Activated CD4-positive, alpha-beta memory T cell treated with anti-CD3 and anti-CD28 coated beads for 36 hours (primary cell): Measurements from ENCODE around the gene SETDB1. TPM values are rescaled to one million over a fixed set of nuclear protein-coding genes. Genes with fewer than 3 reads are reported as not detected.
"Not testable (repeated sequence)": the region's sequence is repeated elsewhere in the genome, so short reads cannot be mapped to it uniquely, and the experiment has no call there.

Experiments
- CTCF ChIA-PET: fragments of 350-600 bp; sonication (Branson Sonifier 250); formaldehyde crosslinking; loops from one replicate; lab custom pipeline; 2021; ENCODE audit warnings: antibody characterized with exemption, inconsistent platforms; lab: Charles Lee
- POLR2A ChIA-PET: fragments of 350-600 bp; sonication (Branson Sonifier 250); formaldehyde crosslinking; loops from one replicate; lab custom pipeline; 2021; ENCODE audit warnings: antibody characterized with exemption; lab: Charles Lee
- DNase-seq: peaks from one replicate; pipeline ENCODE4 v3.0.0-alpha.2; 2020
- H3K27ac Mint-ChIP-seq: one replicate; pipeline ENCODE4 v1.8.0; 2021; ENCODE audit warnings: mixed read lengths
- H3K27me3 Mint-ChIP-seq: one replicate; pipeline ENCODE4 v1.8.0; 2021; ENCODE audit warnings: mixed read lengths
- H3K36me3 Mint-ChIP-seq: one replicate; pipeline ENCODE4 v1.8.0; 2021; ENCODE audit warnings: mixed read lengths
- H3K4me1 Mint-ChIP-seq: one replicate; pipeline ENCODE4 v1.8.0; 2021; ENCODE audit warnings: low read depth, mixed read lengths
- H3K4me3 Mint-ChIP-seq: one replicate; pipeline ENCODE4 v1.8.0; 2021; ENCODE audit warnings: mild to moderate bottlenecking, mixed read lengths
- H3K9me3 Mint-ChIP-seq: one replicate; pipeline ENCODE4 v1.8.0; 2021; ENCODE audit warnings: mixed read lengths
- intact Hi-C: fragments of 100-400 bp; cut with micrococcal nuclease; formaldehyde crosslinking; loops from one replicate; pipeline ENCODE4 v1.15.1; 2023
- total RNA-seq, 2 experiments: library from RNA; stranded (reverse); gene quantifications; one replicate each; pipeline ENCODE4 v1.2.3, GENCODE V29; 2021

Gene SETDB1
- 10 to 100 TPM; 42.3 to 50.0 TPM for total RNA-seq

DNA sequence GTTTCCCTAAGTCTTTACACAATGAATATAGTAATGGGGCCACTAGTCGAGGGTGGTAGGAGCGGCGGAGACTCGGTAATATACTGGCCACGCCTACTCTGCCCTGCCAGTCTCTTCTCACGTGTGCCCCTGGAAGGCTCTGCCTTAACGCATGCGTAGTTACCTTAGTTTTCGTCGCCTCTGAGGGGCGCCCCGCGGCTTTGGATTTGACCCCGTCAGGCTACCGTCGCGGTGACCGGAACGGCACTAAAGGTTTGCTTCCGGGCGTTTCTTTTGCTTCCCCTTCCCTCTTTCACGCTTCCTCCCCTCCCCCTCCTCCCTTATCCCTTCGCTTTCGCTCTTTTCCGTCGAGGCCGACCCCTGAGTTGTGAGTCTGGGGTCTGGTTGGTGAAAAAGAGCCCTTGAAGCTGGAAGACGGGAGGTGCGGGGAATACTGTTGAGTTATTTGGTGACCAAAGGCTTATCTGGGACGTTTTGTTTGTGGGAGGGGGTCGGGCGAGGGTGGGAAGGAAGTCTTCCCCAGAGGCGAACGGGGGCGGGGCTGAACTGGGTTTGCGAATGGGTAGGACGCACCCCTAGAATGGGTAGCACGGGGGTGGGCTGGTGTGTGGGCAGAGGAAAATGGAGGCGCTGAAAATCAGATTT lies at the start of gene SETDB1:
TSS of gene SETDB1 (plus strand) at position 267 of the 645 bp plus-strand sequence. CDS start 1,352 bp downstream, outside the sequence.
- POLR2A ChIA-PET: interaction anchor here (0.6 to 1.0 kb wide), 3 partner anchors 40 to 360 kb away, joined by 3 to 4 read pairs (median 4); no protein-coding TSS in a partner anchor
- peaks cover 21% of the 10 kb centered on the region for H3K4me1 Mint-ChIP-seq
- no peaks in the 10 kb centered on the region for H3K9me3 Mint-ChIP-seq
- DNase-seq: peak; percentile 98
- peak within 1 kb of the TSS; percentile 94 for H3K27ac Mint-ChIP-seq
- CTCF ChIA-PET: interaction anchor here (0.6 to 1.7 kb wide), 3 partner anchors 70 to 365 kb away, joined by 3 to 8 read pairs (median 3); no protein-coding TSS in a partner anchor
- H3K36me3 Mint-ChIP-seq: peaks cover 37% of the 10 kb centered on the region
- H3K4me3 Mint-ChIP-seq: peak within 1 kb of the TSS; percentile 96
- intact Hi-C loops: loop anchor here (1.0 to 5.0 kb wide), 2 partner anchors 439 to 604 kb away; partner anchors contain the start of genes PRPF3 and TARS2
- H3K27me3 Mint-ChIP-seq: no peaks in the 10 kb centered on the region

DNA sequence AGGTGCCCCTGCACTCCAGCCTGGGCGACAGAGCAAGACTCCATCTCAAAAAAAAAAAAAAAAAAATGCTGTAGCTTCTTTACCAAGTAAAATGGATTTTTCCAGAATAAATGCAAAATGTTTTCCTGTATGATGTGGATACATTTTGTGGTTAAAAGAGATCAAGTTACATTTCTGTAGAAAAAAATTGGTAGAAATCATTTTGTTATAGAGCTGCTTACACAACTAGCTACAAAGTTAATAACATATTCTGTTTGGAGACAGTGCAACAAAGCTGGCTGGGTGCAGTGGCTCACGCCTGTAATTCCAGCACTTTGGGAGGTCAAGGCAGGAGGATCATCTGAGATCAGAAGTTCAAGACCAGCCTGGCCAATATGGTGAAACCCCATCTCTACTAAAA lies 47.2 kb upstream of the SETDB1 start:
- H3K27ac Mint-ChIP-seq, H3K4me3 Mint-ChIP-seq, H3K36me3 Mint-ChIP-seq, H3K27me3 Mint-ChIP-seq, H3K9me3 Mint-ChIP-seq, DNase-seq: not testable (repeated sequence)
- ChIA-PET POLR2A (interaction anchor here (0.7 kb wide), 1 partner anchor 20 kb away, joined by 5 read pairs; no protein-coding TSS in a partner anchor), CTCF (interaction anchor here (0.6 to 1.5 kb wide), 3 partner anchors 9 to 97 kb away, joined by 3 to 4 read pairs (median 4); no protein-coding TSS in a partner anchor)
- intact Hi-C loops: loop anchor here (5.0 kb wide), 2 partner anchors 267 to 317 kb away; no protein-coding TSS in a partner anchor
- peaks cover 30% of the 10 kb centered on the region for H3K4me1 Mint-ChIP-seq

DNA sequence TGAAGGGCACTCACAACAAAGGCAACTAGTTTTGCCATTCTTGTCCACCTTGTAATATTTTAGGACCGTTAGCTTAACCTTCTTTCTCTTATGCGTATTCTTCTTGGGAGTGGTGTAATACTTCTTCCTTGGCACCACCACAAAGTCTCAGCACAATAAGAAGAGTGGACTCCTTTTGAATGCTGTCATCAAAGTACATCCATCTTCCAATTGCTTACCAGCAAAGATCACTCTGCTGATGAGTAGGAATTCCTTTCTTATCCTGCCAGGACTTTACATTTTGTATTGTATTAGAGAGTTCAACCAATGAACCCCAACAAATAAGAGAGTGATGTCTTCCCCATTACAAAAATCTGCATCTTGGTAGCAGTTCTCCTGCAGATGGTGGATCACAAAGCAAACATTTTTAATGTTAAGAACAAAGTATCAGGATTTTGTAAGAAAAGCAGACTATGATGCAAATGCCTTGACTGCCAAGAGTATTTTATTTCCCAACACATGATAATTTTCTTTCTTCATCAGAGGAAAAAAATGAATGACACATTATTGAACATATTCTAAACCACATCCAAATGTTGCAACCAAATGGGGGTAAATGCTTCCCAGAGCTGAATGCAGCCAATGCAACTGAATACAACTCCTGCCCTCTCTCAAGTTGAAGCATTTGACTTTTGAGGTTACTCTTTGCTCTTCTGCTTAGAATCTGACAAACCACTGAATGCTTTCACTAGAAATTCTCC lies 44.7 kb upstream of the SETDB1 start:
- POLR2A ChIA-PET: no interaction called here
- CTCF ChIA-PET: interaction anchor here (0.5 kb wide), 1 partner anchor 14 kb away, joined by 3 read pairs; no protein-coding TSS in a partner anchor
- no peak for DNase-seq
- H3K4me3 Mint-ChIP-seq: no peak overlapping the region
- H3K9me3 Mint-ChIP-seq: no peaks in the 10 kb centered on the region
- no peak overlapping the region for H3K27ac Mint-ChIP-seq
- H3K36me3 Mint-ChIP-seq: no peaks in the 10 kb centered on the region
- peaks cover 13% of the 10 kb centered on the region for H3K4me1 Mint-ChIP-seq
- intact Hi-C loops: no loop called here
- peaks cover 5% of the 10 kb centered on the region for H3K27me3 Mint-ChIP-seq

DNA sequence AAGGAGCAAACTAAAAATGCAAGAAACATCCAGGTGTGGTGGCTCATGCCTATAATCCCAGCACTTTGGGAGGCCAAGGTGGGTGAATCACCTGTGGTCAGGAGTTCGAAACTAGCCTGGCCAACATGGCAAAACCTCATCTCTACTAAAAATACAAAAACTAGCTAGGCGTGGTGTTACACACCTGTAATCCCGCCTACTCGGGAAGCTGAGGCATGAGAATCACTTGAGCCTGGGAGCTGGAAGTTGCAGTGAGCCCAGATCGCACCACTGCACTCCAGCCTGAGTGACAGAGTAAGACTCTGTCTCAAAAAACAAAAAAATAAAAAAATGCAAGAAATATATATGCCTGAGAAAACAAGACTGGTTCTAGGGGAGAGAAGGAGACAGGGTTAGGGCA lies 43.0 kb upstream of the SETDB1 start:
- intact Hi-C loops, H3K4me3 Mint-ChIP-seq, DNase-seq, POLR2A ChIA-PET, H3K9me3 Mint-ChIP-seq, H3K27me3 Mint-ChIP-seq, H3K27ac Mint-ChIP-seq, H3K36me3 Mint-ChIP-seq, H3K4me1 Mint-ChIP-seq: not testable (repeated sequence)
- CTCF ChIA-PET: interaction anchor here (0.9 to 2.3 kb wide), 2 partner anchors 39 kb away, joined by 3 to 6 read pairs; no protein-coding TSS in a partner anchor

DNA sequence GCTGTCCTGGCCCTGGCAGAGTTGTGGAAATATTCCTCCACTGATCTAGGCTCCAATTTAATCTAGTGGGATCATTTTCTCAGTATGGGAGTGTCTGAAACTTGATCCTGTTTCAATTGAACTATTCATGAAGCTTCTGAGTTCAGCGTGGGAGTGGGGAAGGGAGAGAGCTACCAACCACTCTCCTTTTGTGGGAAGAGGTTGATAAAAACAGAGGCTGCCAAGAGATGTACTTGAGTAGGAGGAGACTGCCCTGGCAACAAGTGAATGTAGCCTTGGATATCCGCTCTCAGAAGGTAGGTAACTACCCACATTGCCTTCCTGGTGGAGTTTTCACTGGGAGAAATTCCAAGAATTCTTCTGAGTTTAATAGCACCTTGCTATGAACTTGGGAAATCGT lies 39.1 kb upstream of the SETDB1 start, which contains the start of gene CTXND2:
TSS of gene CTXND2 (plus strand) at position 119 of the 400 bp plus-strand sequence. CDS start 25,179 bp downstream, outside the sequence.
- H3K27ac Mint-ChIP-seq: no peak within 1 kb of the TSS
- DNase-seq: no peak
- H3K4me3 Mint-ChIP-seq: no peak within 1 kb of the TSS
- H3K36me3 Mint-ChIP-seq: no peaks in the 10 kb centered on the region
- intact Hi-C loops: no loop called here
- POLR2A ChIA-PET: interaction anchor here (1.3 kb wide), 1 partner anchor 11 kb away, joined by 3 read pairs; the partner anchor contains the start of gene ARNT
- no peaks in the 10 kb centered on the region for H3K9me3 Mint-ChIP-seq
- peaks cover 27% of the 10 kb centered on the region for H3K4me1 Mint-ChIP-seq
- peaks cover 3% of the 10 kb centered on the region for H3K27me3 Mint-ChIP-seq
- CTCF ChIA-PET: interaction anchor here (1.3 kb wide), 1 partner anchor 35 kb away, joined by 6 read pairs; no protein-coding TSS in a partner anchor

DNA sequence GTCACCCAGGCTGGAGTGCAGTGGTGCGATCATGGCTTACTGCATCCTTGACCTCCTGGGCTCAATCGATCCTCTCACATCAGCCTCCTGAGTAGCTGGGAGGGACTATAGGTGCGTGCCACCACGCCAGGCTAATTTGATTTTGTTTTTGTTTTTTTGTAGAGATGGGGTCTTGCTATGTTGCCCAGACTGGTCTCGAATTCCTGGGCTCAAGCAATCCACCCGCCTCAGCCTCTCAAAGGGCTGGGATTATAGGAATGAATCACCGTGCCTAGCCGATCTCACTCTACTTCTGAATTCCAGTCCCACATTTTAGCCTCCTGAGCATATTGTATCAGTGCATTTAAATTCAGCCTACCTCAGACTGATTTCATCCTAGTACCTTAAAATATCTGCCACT lies 37.4 kb upstream of the SETDB1 start:
- no peaks in the 10 kb centered on the region for H3K36me3 Mint-ChIP-seq
- intact Hi-C loops: no loop called here
- no peaks in the 10 kb centered on the region for H3K9me3 Mint-ChIP-seq
- no peak overlapping the region for H3K27ac Mint-ChIP-seq
- no peak for DNase-seq
- peaks cover 18% of the 10 kb centered on the region for H3K4me1 Mint-ChIP-seq
- no peaks in the 10 kb centered on the region for H3K27me3 Mint-ChIP-seq
- CTCF ChIA-PET: no interaction called here
- no peak overlapping the region for H3K4me3 Mint-ChIP-seq
- POLR2A ChIA-PET: no interaction called here

GRCh38 chr1:150890033-150890416 lies 36.1 kb upstream of the SETDB1 start:
- Mint-ChIP-seq H3K9me3 (no peaks in the 10 kb centered on the region), H3K36me3 (no peaks in the 10 kb centered on the region), H3K4me1 (peaks cover 17% of the 10 kb centered on the region), H3K27ac (peak overlapping the region; percentile 13), H3K4me3 (no peak overlapping the region), H3K27me3 (no peaks in the 10 kb centered on the region)
- intact Hi-C loops: loop anchor here (1.0 kb wide), 1 partner anchor 32 kb away; no protein-coding TSS in a partner anchor
- POLR2A ChIA-PET: interaction anchor here (1.0 kb wide), 1 partner anchor 35 kb away, joined by 3 read pairs; no protein-coding TSS in a partner anchor
- DNase-seq: no peak
- CTCF ChIA-PET: interaction anchor here (1.5 kb wide), 1 partner anchor 33 kb away, joined by 10 read pairs; no protein-coding TSS in a partner anchor

GRCh38 chr1:150893336-150893913 lies 32.7 kb upstream of the SETDB1 start:
- H3K4me1 Mint-ChIP-seq: peaks cover 17% of the 10 kb centered on the region
- no peaks in the 10 kb centered on the region for H3K9me3 Mint-ChIP-seq
- DNase-seq: no peak
- no peaks in the 10 kb centered on the region for H3K36me3 Mint-ChIP-seq
- intact Hi-C loops: no loop called here
- no peak overlapping the region for H3K4me3 Mint-ChIP-seq
- ChIA-PET CTCF (interaction anchor here (0.6 kb wide), 1 partner anchor 561 kb away, joined by 3 read pairs; no protein-coding TSS in a partner anchor), POLR2A (no interaction called here)
- no peak overlapping the region for H3K27ac Mint-ChIP-seq
- H3K27me3 Mint-ChIP-seq: no peaks in the 10 kb centered on the region

DNA sequence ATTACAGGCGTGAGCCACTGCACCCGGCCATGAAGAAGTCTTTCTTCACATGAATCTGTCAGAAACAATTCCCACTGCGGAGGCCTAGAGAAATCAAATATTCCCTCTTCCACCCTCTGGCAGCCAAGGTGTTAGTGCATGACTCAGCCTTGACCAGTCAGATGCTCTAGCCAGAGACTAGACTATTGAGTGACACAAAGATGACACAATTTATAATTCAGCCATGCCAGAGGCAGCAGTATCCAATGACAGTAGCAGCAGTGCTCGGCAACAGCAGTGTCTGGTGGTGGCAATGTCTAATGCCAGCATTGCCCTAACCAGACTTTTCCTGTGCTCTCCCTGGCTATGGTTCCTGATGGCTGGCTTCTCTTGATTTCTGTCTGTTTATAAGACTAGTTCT lies 30.5 kb upstream of the SETDB1 start:
- intact Hi-C loops: no loop called here
- Mint-ChIP-seq H3K36me3 (no peaks in the 10 kb centered on the region), H3K4me1 (peaks cover 6% of the 10 kb centered on the region), H3K27me3 (no peaks in the 10 kb centered on the region), H3K4me3 (no peak overlapping the region), H3K27ac (no peak overlapping the region), H3K9me3 (no peaks in the 10 kb centered on the region)
- ChIA-PET CTCF (no interaction called here), POLR2A (no interaction called here)
- DNase-seq: no peak

GRCh38 chr1:150899795-150900194 lies 26.4 kb upstream of the SETDB1 start:
- H3K36me3 Mint-ChIP-seq, POLR2A ChIA-PET, intact Hi-C loops, DNase-seq, CTCF ChIA-PET, H3K4me3 Mint-ChIP-seq, H3K27me3 Mint-ChIP-seq, H3K4me1 Mint-ChIP-seq, H3K9me3 Mint-ChIP-seq, H3K27ac Mint-ChIP-seq: not testable (repeated sequence)

DNA sequence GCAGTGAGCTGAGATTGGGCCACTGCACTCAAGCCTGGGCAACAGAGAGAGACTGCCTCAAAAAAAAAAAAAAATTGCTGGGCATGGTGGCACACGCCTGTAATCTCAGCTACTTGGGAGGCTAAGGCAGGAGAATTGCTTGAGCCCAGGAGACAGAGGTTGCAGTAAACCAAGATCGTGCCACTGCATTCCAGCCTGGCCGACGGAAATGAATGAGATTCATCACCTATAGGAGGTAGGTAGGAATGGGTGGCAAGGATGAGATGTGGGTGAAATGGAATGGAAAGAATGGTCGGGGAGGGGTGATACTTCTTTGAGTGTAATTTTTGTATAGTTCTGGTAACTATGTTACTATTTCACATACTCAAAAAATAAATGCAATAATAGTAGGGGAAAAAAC lies 23.8 kb upstream of the SETDB1 start:
- intact Hi-C loops: no loop called here
- CTCF ChIA-PET: interaction anchor here (1.0 kb wide), 1 partner anchor 20 kb away, joined by 3 read pairs; no protein-coding TSS in a partner anchor
- Mint-ChIP-seq H3K27ac (no peak overlapping the region), H3K4me1 (peaks cover 8% of the 10 kb centered on the region), H3K9me3 (no peaks in the 10 kb centered on the region), H3K4me3 (no peak overlapping the region), H3K36me3 (no peaks in the 10 kb centered on the region), H3K27me3 (no peaks in the 10 kb centered on the region)
- POLR2A ChIA-PET: no interaction called here
- DNase-seq: no peak
